HCT116 (cell line): ENCODE data around the gene PBX3. TPM values are rescaled to one million over a fixed set of nuclear protein-coding genes. Genes with fewer than 3 reads are reported as not detected.

Experiments used
- ATAC-seq: fragments of 200-7000 bp; cut with Tn5 transposase; 2 replicates; pipeline ENCODE4 v1.9.1; 2020; ENCODE audit warnings: mild to moderate bottlenecking, moderate library complexity
- BruUV-seq: library from RNA; stranded (reverse); fragments of 400-500 nt; replicated peaks from 2 replicates; lab custom pipeline; 2021; lab: Mats Ljungman, UMichigan
- CTCF ChIA-PET: fragments of 300-600 bp; sonication (Branson Sonifier 250); formaldehyde crosslinking; loops from one replicate; lab custom pipeline; 2021; ENCODE audit warnings: antibody characterized with exemption; lab: Charles Lee
- POLR2A ChIA-PET: fragments of 300-600, 350-600 bp; sonication (Branson Sonifier 250); formaldehyde crosslinking; loops from one replicate; lab custom pipeline; 2021; ENCODE audit warnings: antibody characterized with exemption; lab: Charles Lee
- RAD21 ChIA-PET, 2 experiments: fragments of 300-600 bp; sonication (Branson Sonifier 250); formaldehyde crosslinking; loops; one replicate each; lab custom pipeline; 2023; ENCODE audit warnings: low total read pairs in 2 of 2; ENCODE audit not compliant: uncharacterized antibody in 2 of 2, unreplicated experiment in 2 of 2, low non-redundant PET in 1 of 2; lab: Charles Lee
- DNase-seq: peaks from one replicate; pipeline ENCODE4 v3.0.0-alpha.2; 2010; ENCODE audit warnings: low read depth, low spot score
- H2AFZ ChIP-seq: fragments of 200-600 bp; shearing (Covaris generic), sonication (generic); 2 replicates; pipeline ENCODE4 v1.6.1; 2017; ENCODE audit warnings: low read depth, mixed run types, mixed read lengths, antibody characterized with exemption, low read length; ENCODE audit not compliant: poor library complexity, severe bottlenecking
- H3K27ac ChIP-seq: 2 replicates; pipeline ENCODE4 v1.5.1; 2012; ENCODE audit warnings: low read depth, low read length
- H3K27me3 ChIP-seq: fragments of 200-600 bp; sonication (generic); 2 replicates; pipeline ENCODE4 v1.6.1; 2016; ENCODE audit warnings: mixed run types, low read length, mixed read lengths; ENCODE audit not compliant: insufficient read depth
- H3K36me3 ChIP-seq, 2 experiments: fragments of 200-500 bp in 1 of 2; fragments of 200-600 bp in 1 of 2; sonication (Bioruptor generic) in 1 of 2; sonication (generic) in 1 of 2; 2 replicates each; pipeline versions ENCODE4 v1.5.1 to v1.6.1; 2014 to 2016; ENCODE audit warnings: low read length in 2 of 2, inconsistent platforms in 1 of 2, mixed read lengths in 1 of 2, mixed run types in 1 of 2; ENCODE audit not compliant: insufficient read depth in 2 of 2, control insufficient read depth in 1 of 2
- H3K4me1 ChIP-seq, 2 experiments: fragments of 200-600 bp in 1 of 2; sonication (generic) in 1 of 2; 2 replicates each; pipeline versions ENCODE4 v1.5.1 to v1.6.1; 2012 to 2017; ENCODE audit warnings: low read length in 2 of 2, inconsistent platforms in 1 of 2, mild to moderate bottlenecking in 1 of 2, mixed read lengths in 1 of 2, mixed run types in 1 of 2, moderate library complexity in 1 of 2; ENCODE audit not compliant: insufficient read depth in 2 of 2, control insufficient read depth in 1 of 2
- H3K4me2 ChIP-seq: fragments of 200-600 bp; sonication (generic); 2 replicates; pipeline ENCODE4 v1.6.1; 2017; ENCODE audit warnings: mixed run types, low read length, mixed read lengths
- H3K4me3 ChIP-seq, 2 experiments: fragments of 200-600 bp in 1 of 2; sonication (generic) in 1 of 2; replicated peaks in 1 of 2; 2 replicates each; pipeline ENCODE4 v1.5.1; 2011 to 2016; ENCODE audit warnings: low read length in 2 of 2, control low read depth in 1 of 2, low read depth in 1 of 2, mild to moderate bottlenecking in 1 of 2, mixed read lengths in 1 of 2, mixed run types in 1 of 2
- H3K79me2 ChIP-seq: fragments of 200-600 bp; sonication (generic); 2 replicates; pipeline ENCODE4 v1.6.1; 2017; ENCODE audit warnings: mild to moderate bottlenecking, mixed run types, low read length, moderate library complexity, mixed read lengths; ENCODE audit not compliant: insufficient read depth
- H3K9ac ChIP-seq: fragments of 200-600 bp; sonication (generic); 2 replicates; pipeline ENCODE4 v1.6.1; 2016; ENCODE audit warnings: low read length, mixed read lengths
- H3K9me2 ChIP-seq: fragments of 200-600 bp; sonication (generic), shearing (Covaris generic); 2 replicates; pipeline ENCODE4 v1.6.1; 2017; ENCODE audit warnings: mixed run types, mild to moderate bottlenecking, moderate library complexity; ENCODE audit not compliant: insufficient read depth
- H3K9me3 ChIP-seq, 2 experiments: fragments of 200-500 bp in 1 of 2; fragments of 200-600 bp in 1 of 2; sonication (Bioruptor generic) in 1 of 2; sonication (generic) in 1 of 2; 2 replicates each; pipeline ENCODE4 v1.6.1; 2014 to 2017; ENCODE audit warnings: low read length in 2 of 2, mixed read lengths in 2 of 2, inconsistent platforms in 1 of 2, low read depth in 1 of 2, mild to moderate bottlenecking in 1 of 2, mixed run types in 1 of 2, moderate library complexity in 1 of 2; ENCODE audit not compliant: control insufficient read depth in 1 of 2, insufficient read depth in 1 of 2
- H4K20me1 ChIP-seq: fragments of 200-600 bp; sonication (generic), shearing (Covaris generic); 2 replicates; pipeline ENCODE4 v1.6.1; 2017; ENCODE audit warnings: mixed run types, mild to moderate bottlenecking, moderate library complexity; ENCODE audit not compliant: insufficient read depth
- CEBPB ChIP-seq: IDR thresholded peaks from 2 replicates; pipeline ENCODE4 v1.6.1; 2012; ENCODE audit warnings: low read depth
- EZH2 ChIP-seq: fragments of 200-600 bp; sonication (generic); IDR thresholded peaks from 2 replicates; pipeline ENCODE4 v1.6.1; 2017; ENCODE audit warnings: antibody characterized with exemption, mixed run types
- FOSL1 ChIP-seq: IDR thresholded peaks from 2 replicates; pipeline ENCODE4 v1.6.1; 2012; ENCODE audit warnings: low read depth
- JUND ChIP-seq: IDR thresholded peaks from 2 replicates; pipeline ENCODE4 v1.6.1; 2012
- POLR2A ChIP-seq: IDR thresholded peaks from 2 replicates; pipeline ENCODE4 v1.7.0; 2011; ENCODE audit warnings: borderline replicate concordance; ENCODE audit not compliant: insufficient read depth, insufficient read length; ENCODE audit errors: extremely low read depth
- POLR2AphosphoS5 ChIP-seq: IDR thresholded peaks from 2 replicates; pipeline ENCODE4 v1.6.1; 2011; ENCODE audit warnings: mild to moderate bottlenecking, low read depth, low read length, moderate library complexity
- SIN3A ChIP-seq: IDR thresholded peaks from 2 replicates; pipeline ENCODE4 v1.6.1; 2012; ENCODE audit warnings: low read depth
- SP1 ChIP-seq: IDR thresholded peaks from 2 replicates; pipeline ENCODE4 v1.6.1; 2012; ENCODE audit warnings: low read depth
- SRF ChIP-seq: IDR thresholded peaks from 2 replicates; pipeline ENCODE4 v1.6.1; 2012; ENCODE audit warnings: low read depth
- TCF7L2 ChIP-seq: IDR thresholded peaks from 2 replicates; pipeline ENCODE4 v1.7.0; 2011; ENCODE audit warnings: borderline replicate concordance, inconsistent platforms; ENCODE audit not compliant: insufficient read depth, insufficient read length; ENCODE audit errors: extremely low read depth
- ZBTB33 ChIP-seq: IDR thresholded peaks from 2 replicates; pipeline ENCODE4 v1.6.1; 2011; ENCODE audit warnings: mild to moderate bottlenecking, low read length, moderate library complexity; ENCODE audit not compliant: insufficient replicate concordance; ENCODE audit errors: extremely low read depth
- ZFX ChIP-seq: fragments of 450-650 bp; IDR thresholded peaks from 2 replicates; pipeline ENCODE4 v1.6.1; 2017
- ZNF274 ChIP-seq: fragments of 200-500 bp; sonication (Bioruptor generic); IDR thresholded peaks from 2 replicates; pipeline ENCODE4 v1.6.1; 2014; ENCODE audit warnings: mild to moderate bottlenecking, low read depth, low read length, inconsistent platforms
- intact Hi-C: fragments of 100-400 bp; cut with micrococcal nuclease; formaldehyde crosslinking; loops from 2 replicates; pipeline ENCODE4 v1.10.0; 2022
- total RNA-seq: library from RNA; stranded (reverse); gene quantifications from one replicate; pipeline ENCODE4 v1.2.1, GENCODE V29; 2021; ENCODE audit not compliant: unreplicated experiment

PBX3 gene
- total RNA-seq, 1 experiment from 2014 or later = 13.5 TPM

GRCh38 chr9:125932012-125932411, 184.8 kb downstream of the PBX3 start:
- no peaks in the 10 kb centered on the region for H3K27me3 ChIP-seq
- peak overlapping the region; percentile 35 for H3K4me2 ChIP-seq
- CTCF ChIA-PET = no interaction called here
- TF ChIP-seq ZNF274 = no peak
- TF ChIP-seq SIN3A = peak; percentile 42; the same call in 1 of the 2 replicates
- TF ChIP-seq POLR2AphosphoS5 = peak; percentile 31; the same call in 1 of the 2 replicates
- TF ChIP-seq SRF = no peak
- peak; percentile 8 for TF ChIP-seq TCF7L2
- TF ChIP-seq CEBPB = peak; percentile 38; the same call in 1 of the 2 replicates
- TF ChIP-seq EZH2 = no peak
- TF ChIP-seq SP1 = peak; percentile 69
- TF ChIP-seq ZBTB33 = no peak
- no peak for TF ChIP-seq POLR2A
- TF ChIP-seq JUND = peak; percentile 82
- no peak for TF ChIP-seq ZFX
- TF ChIP-seq FOSL1 = peak; percentile 82
- TF ChIP-seq, all 23 proteins: peak for 7
- peak; percentile 88 for ATAC-seq
- H3K4me3 ChIP-seq = no peak overlapping the region
- H3K36me3 ChIP-seq = no peaks in the 10 kb centered on the region
- H3K27ac ChIP-seq = no peak overlapping the region
- peaks cover 8 to 14% of the 10 kb centered on the region in 2 experiments for H3K4me1 ChIP-seq
- no peaks in the 10 kb centered on the region for H3K79me2 ChIP-seq
- no peaks in the 10 kb centered on the region for H3K9me3 ChIP-seq
- no peak overlapping the region for H2AFZ ChIP-seq
- H4K20me1 ChIP-seq = no peaks in the 10 kb centered on the region
- H3K9me2 ChIP-seq = no peaks in the 10 kb centered on the region
- DNase-seq = peak; percentile 81
- POLR2A ChIA-PET = no interaction called here
- BruUV-seq = no TSS peak
- RAD21 ChIA-PET = no interaction called here
- intact Hi-C loops = no loop called here
- H3K9ac ChIP-seq = no peak overlapping the region
